Medulla oblongata (tissue), 1 donor: Measurements from ENCODE around the gene WSB2.
"Not testable (repeated sequence)": the region's sequence is repeated elsewhere in the genome, so short reads cannot be mapped to it uniquely, and the experiment has no call there.

Experiments used
- DNase-seq: peaks from one replicate; pipeline ENCODE4 v3.0.0-alpha.2; 2015; ENCODE audit errors: extremely low spot score

WSB2 gene

GRCh38 chr12:118061011-118061872, at the start of gene WSB2:
Gene WSB2, minus strand, starts transcription at chr12:118061179. Its CDS starts 131 bp downstream, at chr12:118061048.
- DNase-seq = peak; percentile 82

DNA sequence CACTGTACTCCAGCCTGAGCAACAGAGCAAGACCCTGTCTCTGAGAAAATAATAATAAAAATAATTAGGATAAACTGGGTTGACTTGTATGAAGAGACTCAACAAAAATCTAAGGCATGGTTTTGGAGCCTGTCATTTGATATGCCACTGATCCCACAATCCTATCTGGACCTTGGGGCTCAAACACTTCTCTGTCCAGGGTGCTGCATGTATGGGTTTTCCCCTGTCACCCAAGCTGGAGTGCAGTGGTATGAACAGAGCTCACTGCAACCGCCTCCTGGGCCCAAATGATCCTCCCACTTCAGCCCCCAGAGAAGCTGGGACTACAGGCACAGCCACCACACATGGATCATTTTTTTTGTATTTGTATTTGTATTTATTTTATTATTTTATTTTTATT, 48.1 kb upstream of the WSB2 start:
- DNase-seq = no peak

GRCh38 chr12:118107694-118108093, 46.7 kb upstream of the WSB2 start:
- DNase-seq = no peak

DNA sequence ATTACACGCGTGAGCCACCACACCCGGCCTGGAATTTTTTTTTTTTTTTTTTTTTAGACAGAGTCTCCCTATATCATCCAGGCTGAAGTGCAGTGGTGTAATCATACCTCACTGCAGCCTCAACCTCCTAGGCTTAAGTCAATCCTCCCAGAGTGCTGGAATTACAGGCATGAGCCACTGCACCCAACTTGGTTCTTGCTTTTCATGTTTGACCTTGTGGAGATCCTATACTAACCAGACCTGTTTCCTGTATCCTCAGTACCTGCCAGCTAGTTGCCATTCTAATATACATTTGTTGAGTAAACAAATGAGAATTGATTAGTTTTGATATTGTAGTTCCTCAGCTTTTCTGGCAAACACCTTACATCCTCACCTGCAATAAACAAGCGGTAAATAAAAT, 46.0 kb upstream of the WSB2 start:
- no peak for DNase-seq

GRCh38 chr12:118103601-118104382, 42.8 kb upstream of the WSB2 start, which contains the start of gene VSIG10:
Gene VSIG10, minus strand, starts transcription at chr12:118104011. Its CDS starts 340 bp downstream, at chr12:118103671.
- peak; percentile 67 for DNase-seq

- DNase-seq = no peak
Measured at GRCh38 chr12:118103201-118103600, 42.2 kb upstream of the WSB2 start.

- no peak for DNase-seq
Measured at GRCh38 chr12:118102609-118103008, 41.6 kb upstream of the WSB2 start.

DNA sequence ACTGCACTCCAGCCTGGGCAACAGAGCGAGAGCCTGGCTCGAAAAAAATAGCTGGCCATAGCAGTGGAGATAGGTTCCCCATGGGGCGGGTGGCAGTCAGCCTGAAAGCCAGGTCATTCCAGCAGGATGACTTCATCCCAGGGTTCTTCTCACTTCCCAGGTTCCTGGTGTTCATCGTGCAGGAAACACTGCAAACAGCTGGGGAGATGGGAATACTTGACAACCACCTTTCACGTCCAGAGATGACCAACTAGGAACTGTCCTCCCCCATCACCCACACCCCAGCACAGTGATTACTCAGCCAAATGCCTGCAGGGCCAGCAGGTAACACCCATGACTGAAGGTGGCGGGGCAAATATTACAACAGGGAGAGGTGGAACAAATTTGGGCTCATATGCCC, 41.1 kb upstream of the WSB2 start:
- no peak for DNase-seq

DNA sequence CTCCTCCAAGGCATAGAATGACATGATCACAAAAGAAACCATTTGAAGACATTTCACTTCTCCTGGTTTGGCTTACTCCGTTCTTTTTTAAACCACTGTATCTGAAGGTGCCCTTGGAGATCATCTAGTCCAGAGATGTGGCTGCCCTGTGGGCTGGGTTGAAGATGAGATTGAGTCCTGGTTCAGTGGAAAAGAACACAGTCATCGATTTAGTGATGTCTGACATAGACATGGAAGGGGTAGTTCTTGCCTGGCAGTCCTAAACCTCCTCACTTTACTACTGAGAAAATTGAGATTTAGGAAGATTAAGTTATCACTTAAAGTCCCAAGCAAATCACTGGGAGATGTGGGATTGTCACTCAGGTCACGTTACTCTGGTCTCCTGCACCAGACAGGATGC, 40.1 kb upstream of the WSB2 start:
- DNase-seq = no peak

- DNase-seq = no peak
Measured at GRCh38 chr12:118098911-118099671, 38.1 kb upstream of the WSB2 start.

GRCh38 chr12:118098401-118098800, 37.4 kb upstream of the WSB2 start:
- no peak for DNase-seq

- no peak for DNase-seq
Measured at GRCh38 chr12:118094039-118094438, 33.1 kb upstream of the WSB2 start.

DNA sequence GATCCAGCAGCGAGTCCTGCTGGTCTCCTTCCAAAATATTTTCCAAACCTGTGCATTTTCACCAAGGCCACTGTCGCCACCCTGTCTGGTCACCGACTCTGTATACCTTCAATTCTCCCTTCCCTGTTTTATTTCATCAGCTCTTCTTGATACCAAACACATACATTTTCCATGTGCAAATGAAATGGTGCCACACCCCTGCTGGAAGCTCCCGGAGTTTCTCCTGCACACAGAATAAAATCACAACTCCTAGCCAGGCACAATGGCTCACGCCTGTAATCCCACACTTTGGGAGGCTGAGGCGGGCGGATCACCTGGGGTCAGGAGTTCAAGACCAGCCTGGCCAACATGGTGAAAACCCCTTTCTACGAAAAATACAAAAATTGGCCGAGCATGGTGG, 28.8 kb upstream of the WSB2 start:
- DNase-seq = no peak

- DNase-seq = no peak
Measured at GRCh38 chr12:118082161-118082560, 21.2 kb upstream of the WSB2 start.

DNA sequence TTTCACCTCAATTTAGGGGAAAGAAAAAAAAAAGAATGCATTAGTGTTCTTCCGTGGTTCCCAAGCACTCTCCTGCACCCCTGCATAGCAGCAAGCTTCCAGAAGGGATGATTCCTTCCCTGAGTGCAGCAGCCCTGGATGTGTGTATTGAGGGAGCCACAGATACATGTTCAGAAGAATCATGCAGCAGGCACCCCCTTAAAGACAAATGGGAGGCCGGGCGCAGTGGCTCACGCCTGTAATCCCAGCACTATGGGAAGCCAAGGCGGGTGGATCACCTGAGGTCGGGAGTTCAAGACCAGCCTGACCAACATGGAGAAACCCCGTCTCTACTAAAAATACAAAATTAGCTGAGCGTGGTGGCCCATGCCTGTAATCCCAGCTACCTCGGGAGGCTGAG, 20.5 kb upstream of the WSB2 start:
- not testable (repeated sequence) for DNase-seq

DNA sequence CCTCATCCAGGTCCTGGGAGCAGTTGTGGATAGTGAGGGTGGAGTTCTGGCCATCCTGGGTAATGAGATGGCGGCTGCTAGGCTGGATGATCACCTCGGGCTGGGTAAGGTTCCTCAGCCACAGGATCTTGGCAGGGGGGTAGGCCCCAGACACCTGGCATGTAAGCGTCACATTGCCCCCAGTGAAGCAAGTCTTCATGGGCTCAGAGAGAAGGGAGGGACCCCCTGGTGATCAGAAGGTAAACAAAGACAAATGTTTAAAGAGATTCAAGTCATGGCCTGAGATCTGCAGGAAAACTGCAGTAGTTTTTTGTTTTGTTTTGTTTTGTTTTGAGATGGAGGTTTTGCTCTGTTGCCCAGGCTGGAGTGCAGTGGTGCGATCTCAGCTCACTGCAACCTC, 12.8 kb upstream of the WSB2 start:
- no peak for DNase-seq

GRCh38 chr12:118070650-118071049, 9.7 kb upstream of the WSB2 start:
- no peak for DNase-seq

- DNase-seq = no peak
Measured at GRCh38 chr12:118068445-118068844, 7.5 kb upstream of the WSB2 start.

GRCh38 chr12:118065380-118065779, 4.4 kb upstream of the WSB2 start:
- DNase-seq = no peak

DNA sequence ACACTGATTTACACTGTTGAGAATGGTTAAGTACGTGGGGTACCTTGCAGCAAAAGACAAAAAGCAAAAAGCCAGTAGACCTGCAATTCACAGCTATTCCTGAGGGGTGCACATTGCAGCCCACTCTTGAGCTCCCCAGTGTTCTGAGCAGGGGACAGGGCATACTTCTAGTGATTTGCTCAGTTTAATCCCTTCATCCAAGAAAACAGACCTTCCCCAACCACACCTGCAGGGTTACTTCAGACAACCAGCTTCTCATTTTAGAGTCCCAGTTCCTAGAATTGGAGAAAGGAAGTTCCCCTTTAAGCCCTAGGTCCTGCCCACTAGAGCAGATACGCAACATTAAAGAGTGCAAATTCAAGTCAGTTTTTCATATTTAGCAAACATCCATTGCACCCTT, 3.6 kb upstream of the WSB2 start:
- no peak for DNase-seq

GRCh38 chr12:118063576-118064391, 2.8 kb upstream of the WSB2 start:
- DNase-seq = no peak
